Left lobe of liver (tissue), 2 donors: ENCODE data around the gene PLIN5. TPM values are rescaled to one million over a fixed set of nuclear protein-coding genes. Genes with fewer than 3 reads are reported as not detected.

Source experiments
- ATAC-seq: fragments of 200-7000 bp; cut with Tn5 transposase; one replicate; pipeline ENCODE4 v1.9.1; 2020; ENCODE audit warnings: mild to moderate bottlenecking, moderate library complexity
- DNase-seq: peaks from one replicate; pipeline ENCODE4 v3.0.0-alpha.2; 2020; ENCODE audit warnings: low spot score
- total RNA-seq: library from RNA; stranded (reverse); gene quantifications from one replicate; pipeline ENCODE4 v1.2.1, GENCODE V29; 2021
- donor health status: DM: no; HTN: no; CAD: no; lungs with moderate emphysema.
- donor health status: DM: no; HTN: yes; CAD: no.

PLIN5 gene
- total RNA-seq, 1 donor from 2014 or later: 136 TPM

DNA sequence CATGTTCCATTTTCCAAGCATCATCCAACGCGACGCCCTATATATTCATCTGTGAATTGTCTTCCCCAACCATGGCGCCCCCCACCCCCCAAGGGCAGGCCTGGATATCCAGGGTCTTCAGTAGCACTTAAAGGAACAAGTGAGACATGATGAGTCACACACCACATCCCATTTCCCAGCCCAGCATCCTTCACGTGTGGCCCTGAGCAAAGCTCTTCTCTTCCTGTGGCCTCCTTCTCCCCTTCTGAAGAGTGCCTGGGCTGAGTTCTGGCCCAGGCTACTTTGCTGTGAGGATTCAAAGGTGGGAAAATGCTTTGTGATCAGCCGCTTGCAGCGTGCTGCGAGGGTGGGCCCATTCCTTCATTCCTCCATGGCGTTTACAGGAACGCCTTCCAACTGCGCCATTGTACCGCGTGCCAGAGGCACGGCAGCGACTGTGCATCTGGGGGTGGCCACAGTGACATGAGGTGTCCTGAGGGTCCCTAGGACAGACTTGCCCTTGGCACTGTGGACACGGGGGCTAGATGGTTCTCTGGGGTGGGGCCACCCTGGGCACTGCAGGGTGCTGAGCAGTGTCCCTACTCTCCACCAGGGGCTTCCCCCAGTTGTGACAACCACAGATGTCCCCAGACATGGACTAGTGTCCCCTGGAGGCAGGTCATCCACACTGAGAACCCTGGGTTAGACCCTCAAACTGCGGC lies 28.4 kb downstream of the PLIN5 start:
- no peak for DNase-seq

DNA sequence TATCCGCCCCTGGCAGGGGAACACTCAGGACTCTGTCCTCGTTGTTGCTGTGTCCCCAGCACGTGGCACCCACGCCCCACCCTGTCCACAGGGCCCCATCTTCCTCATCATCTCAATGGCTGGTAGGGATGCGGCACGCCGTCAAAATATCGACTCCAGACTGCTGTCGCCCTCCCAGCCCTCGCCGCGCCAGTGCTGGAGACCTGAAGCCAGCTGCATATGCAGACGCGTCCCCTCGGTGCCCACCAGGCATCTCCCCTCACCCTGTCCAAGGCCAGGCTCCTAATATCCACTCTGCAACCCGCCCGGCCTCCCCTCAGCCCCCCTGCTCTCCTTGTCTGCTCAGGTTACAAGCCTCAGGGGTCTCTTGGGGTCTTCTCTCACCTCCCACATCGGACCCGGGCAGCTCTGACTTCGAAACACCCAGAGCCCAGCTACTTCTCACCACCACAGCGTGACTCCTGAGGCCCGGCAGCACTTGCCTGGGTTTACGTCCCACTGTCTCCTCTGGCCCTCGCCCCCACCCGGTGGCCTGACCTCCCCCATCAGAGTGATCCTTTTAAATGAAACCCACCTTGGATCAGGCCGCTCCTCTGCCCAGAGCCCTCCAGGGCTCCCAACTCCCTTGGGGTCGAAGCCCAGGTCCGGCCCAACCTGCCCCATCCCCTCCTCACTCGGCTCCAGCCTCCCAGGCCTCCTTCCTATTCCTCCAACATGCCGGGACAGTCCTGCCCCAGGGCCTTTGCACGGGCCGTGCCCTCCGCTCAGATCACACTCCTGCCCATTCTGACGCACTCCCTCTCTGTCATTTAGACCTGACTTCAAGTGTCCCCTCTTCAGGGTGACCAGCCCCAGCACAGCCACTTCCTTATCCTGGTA lies 29.2 kb downstream of the PLIN5 start:
- ATAC-seq: no peak
- DNase-seq: no peak

More for the DNA sequence above, 28.4 kb downstream of the PLIN5 start:
- no peak for ATAC-seq

DNA sequence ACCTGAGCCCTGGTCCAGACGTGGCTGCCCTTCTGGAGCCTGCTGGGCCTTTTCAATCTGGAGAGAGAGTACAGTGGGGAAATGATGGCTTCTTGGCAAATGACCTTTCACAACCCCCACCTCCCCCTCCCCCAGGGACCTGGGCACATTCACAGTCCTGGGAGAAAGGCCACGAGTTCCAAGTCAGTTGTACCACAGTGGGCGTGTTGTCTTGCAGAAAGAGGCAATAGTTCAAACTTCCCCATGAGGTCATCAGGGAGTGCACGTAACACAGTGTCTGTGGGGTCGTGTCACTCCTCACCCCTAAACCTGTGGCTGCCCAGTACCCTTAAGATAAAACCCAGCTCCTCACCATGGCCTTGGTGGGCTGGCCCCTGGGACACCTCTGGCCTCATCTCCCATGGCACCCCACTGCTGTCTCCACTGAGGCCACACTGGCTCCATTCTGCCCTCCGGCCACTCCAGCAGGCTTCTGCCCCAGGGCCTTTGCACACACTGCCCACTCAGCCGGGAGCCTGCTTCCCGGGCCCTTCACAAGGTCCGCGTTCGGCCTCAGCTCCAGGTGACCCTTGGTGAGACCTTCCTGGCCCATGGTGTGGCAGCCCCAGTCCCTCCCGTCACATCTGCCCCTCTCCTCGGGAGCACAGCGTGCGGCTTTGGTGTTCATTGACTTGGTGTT lies 30.0 kb downstream of the PLIN5 start:
- peak; percentile 2 for ATAC-seq
- DNase-seq: no peak

DNA sequence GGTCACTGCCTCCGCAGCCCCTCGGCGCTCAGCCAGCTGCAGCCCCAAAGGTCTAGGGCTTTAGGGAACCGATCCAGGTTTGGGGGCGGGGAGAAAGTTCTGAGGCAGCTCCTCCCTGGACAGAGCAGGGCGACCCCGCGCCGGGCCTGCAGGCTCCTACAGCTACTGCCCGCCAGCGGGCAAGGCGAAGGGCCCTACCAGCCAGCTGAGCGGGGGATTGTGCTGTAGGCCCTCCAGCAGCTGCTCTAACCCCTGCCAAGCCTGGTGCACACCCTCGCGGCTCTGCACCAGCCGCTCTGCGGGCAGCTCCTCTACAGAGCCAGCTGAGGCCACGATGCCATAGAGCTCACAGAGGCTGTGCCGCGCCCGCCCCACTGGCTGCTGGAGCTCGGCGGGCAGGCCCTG lies 30.7 kb downstream of the PLIN5 start:
- ATAC-seq (peak; percentile 1), DNase-seq (no peak)

DNA sequence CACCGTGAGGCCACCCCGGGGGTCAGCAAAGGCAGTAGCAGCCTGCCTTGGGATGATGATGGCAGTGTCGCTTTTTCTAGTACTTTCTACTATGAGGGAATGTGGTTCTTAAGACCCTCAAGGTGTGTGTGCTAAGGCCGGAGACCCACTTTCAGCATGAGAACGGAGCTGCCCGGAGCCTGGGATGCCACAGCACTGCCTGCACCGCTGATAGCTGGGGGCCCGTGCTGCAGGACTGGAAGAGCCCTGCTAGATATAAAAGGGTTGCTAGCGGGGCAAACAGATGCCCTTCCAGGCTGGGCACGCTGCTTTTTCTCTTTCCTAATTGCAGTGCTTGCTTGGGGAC lies 31.2 kb downstream of the PLIN5 start:
- DNase-seq: no peak
- no peak for ATAC-seq

DNA sequence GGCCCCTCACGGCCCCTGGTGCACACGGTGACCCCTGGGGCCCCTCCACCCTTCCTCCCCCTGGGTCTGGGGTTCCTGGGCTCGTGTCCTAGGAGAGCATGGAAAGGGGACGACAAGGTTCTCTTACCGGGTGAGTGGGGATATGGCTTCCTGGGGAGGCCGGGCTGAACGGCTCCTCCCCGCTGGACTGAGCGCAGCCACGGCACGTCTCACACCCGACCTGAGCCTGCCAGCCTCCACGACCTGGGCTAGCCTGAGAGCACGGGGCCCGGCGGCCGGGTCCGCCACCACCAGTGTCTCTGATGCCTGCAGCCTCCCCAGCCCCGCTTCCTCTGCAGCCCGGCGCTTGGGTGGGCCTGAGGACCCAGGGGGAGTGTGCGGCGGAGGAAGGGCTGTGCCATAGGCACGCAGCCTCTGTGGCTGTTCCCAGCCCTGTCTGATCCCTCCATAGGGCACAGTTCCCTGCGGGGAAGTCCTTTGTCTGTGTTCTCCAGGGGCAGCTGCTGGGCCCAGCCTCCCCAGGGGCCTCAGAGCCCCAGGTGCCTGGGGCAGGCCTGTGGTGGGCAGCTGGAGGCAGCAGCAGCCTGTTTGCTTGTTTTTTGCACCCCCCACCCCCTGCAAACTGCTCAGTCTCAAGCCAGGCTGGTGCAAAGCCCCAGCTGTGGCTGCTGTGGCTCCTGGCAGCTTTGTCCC lies 31.7 kb downstream of the PLIN5 start:
- DNase-seq (no peak), ATAC-seq (no peak)

DNA sequence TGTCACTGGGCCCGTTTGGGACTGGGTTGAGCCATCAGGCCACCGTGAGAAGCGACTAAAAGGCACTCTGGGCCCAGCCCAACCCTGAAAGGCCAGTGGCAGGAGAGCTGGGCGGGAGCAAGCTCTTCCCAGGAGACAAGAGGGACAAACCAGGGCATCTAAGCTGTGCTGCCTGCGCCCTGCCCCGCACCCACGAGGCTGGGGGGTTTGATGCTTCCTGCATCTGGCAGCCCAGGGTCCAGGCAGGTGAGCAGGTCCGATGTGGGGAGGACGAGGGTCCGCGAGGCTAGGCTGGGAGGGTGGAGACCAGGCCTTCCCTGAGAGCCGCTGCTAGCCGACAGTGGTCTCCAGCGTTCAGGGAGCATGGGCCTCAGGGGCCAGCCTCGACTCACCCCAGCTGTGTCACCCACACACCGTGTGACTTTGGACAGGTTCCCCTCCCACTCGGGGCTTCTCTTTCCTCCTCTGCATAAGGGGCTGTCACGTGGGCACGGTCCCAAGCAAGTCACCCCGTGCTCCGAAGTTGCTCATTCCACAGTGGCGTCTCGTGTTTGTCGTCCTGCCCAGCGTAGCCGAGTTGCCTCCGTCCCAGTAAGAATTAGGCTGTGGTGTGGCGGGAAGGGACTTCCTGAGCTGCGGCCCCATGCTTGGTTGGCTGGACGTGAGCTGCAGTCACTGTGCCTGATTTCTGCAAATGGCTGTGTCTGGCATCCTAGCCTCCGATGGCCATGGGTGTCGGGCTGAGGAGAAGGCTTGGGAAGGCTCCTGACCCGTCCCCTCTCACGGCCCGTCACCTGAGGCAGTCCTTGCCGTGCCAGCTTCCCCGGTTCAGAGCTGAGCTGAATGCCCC lies 32.5 kb downstream of the PLIN5 start:
- ATAC-seq (no peak), DNase-seq (no peak)

DNA sequence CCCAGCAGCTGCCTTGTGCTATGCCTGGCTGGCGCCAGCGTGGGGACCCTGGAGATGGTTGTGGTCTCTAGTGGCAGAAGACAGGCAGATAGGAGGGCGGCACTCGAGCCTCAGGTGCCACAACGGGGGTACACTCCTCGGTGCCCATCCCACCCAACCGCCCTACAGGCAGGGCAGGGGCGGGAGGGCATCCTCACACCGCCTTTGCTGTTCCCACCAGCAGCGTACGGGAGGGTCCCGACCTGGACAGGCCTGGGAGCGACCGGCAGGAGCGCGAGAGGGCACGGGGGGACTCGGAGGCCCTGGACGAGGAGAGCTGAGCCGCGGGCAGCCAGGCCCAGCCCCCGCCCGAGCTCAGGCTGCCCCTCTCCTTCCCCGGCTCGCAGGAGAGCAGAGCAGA lies 33.3 kb downstream of the PLIN5 start:
- ATAC-seq: no peak
- DNase-seq: no peak

DNA sequence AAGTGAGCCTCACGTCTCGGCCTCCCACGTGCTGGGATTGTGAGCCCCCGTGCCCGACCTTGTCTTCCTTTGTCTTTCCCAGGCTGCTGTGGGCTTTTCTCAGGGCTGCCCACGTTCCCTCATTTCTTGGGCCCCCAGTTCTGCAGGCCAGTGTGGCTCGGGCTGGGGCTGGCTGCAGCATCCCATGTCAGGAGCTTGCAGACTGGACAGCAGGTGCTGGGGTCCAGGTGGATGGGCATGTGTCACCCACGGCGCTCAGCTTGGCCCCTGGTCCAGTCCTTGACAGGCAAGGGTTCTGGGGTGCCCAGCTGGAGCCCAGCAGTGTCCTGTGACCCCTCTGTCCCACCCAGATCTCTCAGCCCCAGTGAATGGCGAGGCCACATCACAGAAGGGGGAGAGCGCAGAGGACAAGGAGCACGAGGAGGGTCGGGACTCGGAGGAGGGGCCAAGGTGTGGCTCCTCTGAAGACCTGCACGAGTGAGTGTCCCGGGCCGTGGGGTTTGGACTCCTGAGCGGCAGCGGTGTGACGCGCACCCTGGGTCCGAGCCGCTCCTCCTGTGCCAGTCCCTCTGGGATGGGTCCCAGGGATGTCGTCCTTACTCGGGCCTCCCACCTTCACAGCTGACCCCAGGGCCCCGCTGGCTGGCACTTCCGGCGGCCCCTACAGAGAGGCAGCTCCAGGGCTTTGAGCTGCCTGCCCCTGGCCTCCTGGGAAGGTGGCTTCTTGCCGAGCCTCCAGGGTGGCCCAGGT lies 34.0 kb downstream of the PLIN5 start:
- ATAC-seq (no peak), DNase-seq (no peak)

DNA sequence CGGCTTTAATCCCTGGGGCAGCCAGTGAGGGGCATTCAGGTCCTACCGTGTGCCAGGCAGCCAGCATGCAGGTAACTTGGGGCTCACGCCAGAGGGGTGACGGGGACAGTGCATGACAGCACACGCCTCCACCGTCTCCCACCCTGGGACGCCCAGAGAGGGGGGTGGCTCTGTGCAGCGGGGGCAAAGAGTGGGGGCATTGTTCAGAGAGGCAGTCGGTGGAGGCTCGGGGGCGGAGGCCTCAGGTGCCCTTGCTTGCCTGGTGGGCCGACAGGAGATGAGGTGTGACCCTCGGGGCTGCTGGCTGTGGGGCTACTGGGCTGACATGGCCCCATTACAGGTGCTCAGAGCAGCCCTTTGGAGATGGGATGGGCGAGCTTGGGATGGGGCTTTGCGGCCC lies 35.2 kb downstream of the PLIN5 start:
- no peak for DNase-seq
- no peak for ATAC-seq

DNA sequence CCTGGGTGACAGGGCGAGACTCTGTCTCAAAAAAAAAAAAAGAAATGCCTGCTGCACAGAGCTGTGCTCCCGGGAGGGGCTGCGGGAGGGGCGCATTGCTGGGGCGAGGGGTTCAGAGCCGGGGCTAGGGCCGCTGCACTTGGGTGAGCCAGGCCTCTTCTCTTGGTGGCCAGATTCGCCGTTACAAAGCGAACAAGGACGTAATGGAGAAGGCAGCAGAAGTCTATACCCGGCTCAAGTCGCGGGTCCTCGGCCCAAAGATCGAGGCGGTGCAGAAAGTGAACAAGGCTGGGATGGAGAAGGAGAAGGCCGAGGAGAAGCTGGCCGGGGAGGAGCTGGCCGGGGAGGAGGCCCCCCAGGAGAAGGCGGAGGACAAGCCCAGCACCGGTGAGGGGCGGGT lies 35.7 kb downstream of the PLIN5 start:
- no peak for DNase-seq
- no peak for ATAC-seq

DNA sequence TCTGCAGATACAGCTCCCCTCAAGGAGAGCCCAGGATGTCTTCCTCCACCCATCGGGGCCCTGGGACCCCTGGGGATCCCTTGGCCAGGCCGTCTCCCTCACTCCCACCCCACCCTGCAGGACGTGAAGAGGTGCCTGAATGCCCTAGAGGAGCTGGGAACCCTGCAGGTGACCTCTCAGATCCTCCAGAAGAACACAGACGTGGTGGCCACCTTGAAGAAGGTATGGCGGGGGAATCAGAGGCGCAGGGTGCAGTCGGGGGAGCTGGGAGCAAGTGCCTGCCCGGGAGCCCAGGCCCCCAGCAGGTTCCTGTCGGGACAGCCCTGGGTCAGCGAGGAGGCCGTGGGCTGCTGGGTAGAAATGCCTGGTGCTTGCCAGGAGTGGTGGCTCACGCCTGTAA lies 36.3 kb downstream of the PLIN5 start:
- DNase-seq (no peak), ATAC-seq (no peak)

DNA sequence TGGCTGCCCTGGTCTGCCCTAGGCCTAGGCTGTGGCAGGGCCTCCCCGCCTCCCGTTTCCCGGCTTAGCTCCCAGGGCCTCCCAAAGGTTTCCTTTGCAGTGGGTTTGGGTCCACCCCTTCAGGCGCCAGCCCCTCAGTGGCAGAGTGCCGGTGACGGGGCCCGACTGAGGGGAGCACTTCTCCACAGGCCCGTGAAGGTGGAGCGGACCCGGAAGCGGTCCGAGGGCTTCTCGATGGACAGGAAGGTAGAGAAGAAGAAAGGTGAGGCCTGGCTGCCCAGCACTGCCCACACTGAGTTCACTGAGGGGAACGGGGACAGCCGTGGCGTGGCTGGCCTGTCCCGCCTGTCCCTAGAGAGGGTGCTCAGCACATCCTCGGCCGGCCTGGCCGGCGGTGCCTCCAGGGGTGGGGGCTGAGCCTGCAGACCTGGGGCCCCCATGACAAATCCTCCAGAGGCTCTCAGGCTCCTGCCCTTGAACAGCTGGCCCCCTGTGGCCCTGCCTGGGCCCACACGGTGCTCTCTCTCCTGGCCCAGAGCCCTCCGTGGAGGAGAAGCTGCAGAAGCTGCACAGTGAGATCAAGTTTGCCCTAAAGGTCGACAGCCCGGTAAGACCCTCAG lies 37.1 kb downstream of the PLIN5 start:
- ATAC-seq: no peak
- DNase-seq: no peak

DNA sequence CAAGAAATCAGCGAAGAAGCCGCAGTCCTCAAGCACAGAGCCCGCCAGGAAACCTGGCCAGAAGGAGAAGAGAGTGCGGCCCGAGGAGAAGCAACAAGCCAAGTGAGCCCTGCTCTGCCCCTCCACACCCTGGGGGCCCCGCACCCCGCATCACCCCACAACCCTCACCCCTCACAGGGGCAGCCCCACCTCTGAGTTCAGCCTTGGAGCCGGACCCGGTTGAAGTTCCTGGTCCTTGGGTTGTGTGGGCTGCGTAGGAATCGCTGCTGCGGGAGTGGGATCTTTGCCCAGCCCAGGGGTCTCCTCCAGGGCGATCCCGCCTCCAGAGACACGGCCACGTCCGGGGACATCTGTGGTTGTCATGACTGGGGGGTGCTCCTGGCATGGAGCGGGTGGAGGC lies 38.7 kb downstream of the PLIN5 start:
- ATAC-seq (no peak), DNase-seq (no peak)

DNA sequence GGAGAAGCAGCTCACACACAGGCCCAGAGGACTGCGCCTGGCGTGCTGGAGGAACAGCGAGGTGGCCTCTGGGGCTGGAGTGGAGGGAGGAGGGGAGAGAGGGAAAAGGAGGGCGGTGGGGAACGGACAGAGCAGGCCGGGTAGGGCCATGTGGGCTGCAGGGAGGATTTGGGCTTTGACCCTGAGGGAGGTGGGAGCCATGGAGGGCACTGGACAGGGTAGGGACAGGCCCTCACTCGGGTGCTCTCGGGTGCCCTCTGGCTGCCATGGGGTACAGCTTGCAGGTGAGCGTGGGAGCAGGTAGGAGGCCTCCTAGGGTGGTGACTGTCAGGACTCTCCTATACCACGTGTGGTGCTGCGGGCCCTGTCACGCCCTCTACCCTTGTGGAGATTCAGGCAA lies 39.6 kb downstream of the PLIN5 start:
- ATAC-seq: peak; percentile 66
- no peak for DNase-seq

DNA sequence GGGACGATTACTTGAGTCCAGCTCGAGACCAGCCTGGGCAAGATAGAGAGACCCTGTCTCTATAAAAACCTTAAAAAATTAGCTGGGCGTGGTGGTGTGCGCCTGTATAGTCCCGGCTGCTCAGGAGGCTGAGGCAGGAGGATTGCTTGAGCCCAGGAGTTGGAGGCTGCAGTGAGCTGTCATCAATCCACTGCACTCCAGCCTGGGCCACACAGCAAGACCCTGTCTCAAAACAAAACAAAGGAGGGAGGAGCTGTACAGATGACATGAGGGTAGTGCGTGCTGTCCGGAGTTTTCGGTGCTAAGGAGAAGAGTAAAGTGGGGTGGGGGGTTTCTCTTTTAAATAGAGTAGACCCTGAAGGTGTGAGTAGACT lies 40.3 kb downstream of the PLIN5 start:
- DNase-seq (no peak), ATAC-seq (no peak)

DNA sequence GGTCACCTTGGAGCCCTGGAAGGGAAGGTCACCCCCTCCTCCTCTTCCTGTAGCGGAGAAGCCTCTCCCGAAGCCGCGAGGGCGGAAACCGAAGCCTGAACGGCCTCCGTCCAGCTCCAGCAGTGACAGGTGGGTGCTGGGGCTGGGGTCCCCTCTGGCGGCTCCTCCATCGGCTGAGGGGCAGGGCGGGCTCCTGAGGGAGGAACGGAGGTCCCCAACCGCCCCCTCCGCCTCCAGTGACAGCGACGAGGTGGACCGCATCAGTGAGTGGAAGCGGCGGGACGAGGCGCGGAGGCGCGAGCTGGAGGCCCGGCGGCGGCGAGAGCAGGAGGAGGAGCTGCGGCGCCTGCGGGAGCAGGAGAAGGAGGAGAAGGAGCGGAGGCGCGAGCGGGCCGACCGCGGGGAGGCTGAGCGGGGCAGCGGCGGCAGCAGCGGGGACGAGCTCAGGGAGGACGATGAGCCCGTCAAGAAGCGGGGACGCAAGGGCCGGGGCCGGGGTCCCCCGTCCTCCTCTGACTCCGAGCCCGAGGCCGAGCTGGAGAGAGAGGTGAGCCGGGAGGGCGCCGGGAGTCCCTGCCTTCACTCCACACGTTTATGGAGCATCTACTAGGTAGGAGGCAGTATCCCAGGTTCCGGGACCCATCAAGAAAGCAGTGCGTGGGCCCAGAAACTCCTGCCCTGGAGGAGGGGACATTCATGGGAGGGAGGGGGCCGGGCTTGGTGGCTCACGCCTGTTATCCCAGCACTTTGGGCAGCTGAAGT lies 40.9 kb downstream of the PLIN5 start:
- DNase-seq: no peak

DNA sequence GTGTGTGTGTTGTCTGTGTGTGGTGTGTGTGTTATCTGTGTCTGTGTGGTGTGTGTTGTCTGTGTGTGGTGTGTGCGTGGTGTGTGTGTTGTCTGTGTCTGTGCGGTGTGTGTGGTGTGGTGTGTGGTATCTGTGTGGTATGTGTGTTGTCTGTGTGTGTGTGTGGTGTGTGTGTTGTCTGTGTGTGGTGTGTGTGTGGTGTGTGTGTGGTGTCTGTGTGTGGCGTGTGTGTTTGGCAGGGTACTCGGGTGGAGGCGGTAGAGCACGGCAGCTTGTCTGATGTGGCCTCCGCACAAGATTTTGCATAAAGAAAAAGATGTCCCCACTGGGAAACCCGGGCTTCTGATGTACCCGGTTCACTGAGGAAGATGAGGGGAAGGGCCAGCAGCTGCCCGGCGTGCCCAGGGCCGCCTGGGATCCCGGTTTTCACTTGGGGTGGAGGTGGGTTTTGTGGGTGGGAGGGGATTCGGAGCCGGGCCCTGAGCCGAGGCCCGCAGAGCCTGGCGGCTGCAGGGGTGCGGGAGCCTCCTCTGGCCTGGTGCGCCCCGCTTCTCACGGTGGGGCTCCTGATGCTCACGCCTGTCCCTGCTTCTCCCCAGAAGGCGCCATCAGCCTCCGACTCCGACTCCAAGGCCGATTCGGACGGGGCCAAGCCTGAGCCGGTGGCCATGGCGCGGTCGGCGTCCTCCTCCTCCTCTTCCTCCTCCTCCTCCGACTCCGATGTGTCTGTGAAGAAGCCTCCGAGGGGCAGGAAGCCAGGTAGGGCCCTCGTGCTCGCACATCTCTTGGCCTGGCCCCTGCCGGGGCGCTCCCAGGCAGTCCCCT lies 41.7 kb downstream of the PLIN5 start:
- DNase-seq: no peak
- no peak for ATAC-seq

More for the DNA sequence above, 40.9 kb downstream of the PLIN5 start:
- ATAC-seq: no peak
